Measurements from ENCODE around the gene SIN3A. TPM values are rescaled to one million over a fixed set of nuclear protein-coding genes. Genes with fewer than 3 reads are reported as not detected.
"Not testable (repeated sequence)": the region's sequence is repeated elsewhere in the genome, so short reads cannot be mapped to it uniquely, and the experiment has no call there.

The SIN3A gene
- total RNA-seq, 1 donor from 2014 or later: 96.4 TPM

GRCh38 chr15:75479670-75480069 lies 28.2 kb upstream of the SIN3A start:
- Mint-ChIP-seq H3K27ac (peak overlapping the region; percentile 85), H3K36me3 (ENCODE audit: insufficient read depth) (peaks cover 35% of the 10 kb centered on the region), H3K4me1 (ENCODE audit: low read depth) (peaks cover 5% of the 10 kb centered on the region), H3K9me3 (ENCODE audit: low read depth) (peaks cover 6% of the 10 kb centered on the region), H3K4me3 (ENCODE audit: low read depth) (no peak overlapping the region), H3K27me3 (no peaks in the 10 kb centered on the region)
- DNase-seq (ENCODE audit: low spot score, unreplicated experiment): no peak
- no peak for TF ChIP-seq CTCF (IDR thresholded peaks at IDR 0.05; ENCODE audit: unreplicated experiment)

GRCh38 chr15:75477094-75477493 lies 25.6 kb upstream of the SIN3A start:
- H3K27me3 Mint-ChIP-seq; H3K4me3 Mint-ChIP-seq (ENCODE audit: low read depth); H3K4me1 Mint-ChIP-seq (ENCODE audit: low read depth); H3K9me3 Mint-ChIP-seq (ENCODE audit: low read depth); DNase-seq (ENCODE audit: low spot score, unreplicated experiment); H3K27ac Mint-ChIP-seq: not testable (repeated sequence)
- peaks cover 20% of the 10 kb centered on the region for H3K36me3 Mint-ChIP-seq (ENCODE audit: insufficient read depth)

- Mint-ChIP-seq H3K36me3 (ENCODE audit: insufficient read depth) (peaks cover 20% of the 10 kb centered on the region), H3K4me3 (ENCODE audit: low read depth) (no peak overlapping the region), H3K27me3 (no peaks in the 10 kb centered on the region), H3K4me1 (ENCODE audit: low read depth) (no peaks in the 10 kb centered on the region), H3K9me3 (ENCODE audit: low read depth) (no peaks in the 10 kb centered on the region), H3K27ac (no peak overlapping the region)
- TF ChIP-seq CTCF (IDR thresholded peaks at IDR 0.05; ENCODE audit: unreplicated experiment): no peak
- DNase-seq (ENCODE audit: low spot score, unreplicated experiment): no peak
Measured at GRCh38 chr15:75468913-75469598, 17.6 kb upstream of the SIN3A start.

- Mint-ChIP-seq H3K4me1 (ENCODE audit: low read depth) (peaks cover 16% of the 10 kb centered on the region), H3K27me3 (no peaks in the 10 kb centered on the region), H3K36me3 (ENCODE audit: insufficient read depth) (no peaks in the 10 kb centered on the region), H3K27ac (peak overlapping the region; percentile 23), H3K9me3 (ENCODE audit: low read depth) (no peaks in the 10 kb centered on the region), H3K4me3 (ENCODE audit: low read depth) (no peak overlapping the region)
- no peak for TF ChIP-seq CTCF (IDR thresholded peaks at IDR 0.05; ENCODE audit: unreplicated experiment)
- DNase-seq (ENCODE audit: low spot score, unreplicated experiment): no peak
Measured at GRCh38 chr15:75460646-75461045, 9.2 kb upstream of the SIN3A start.

GRCh38 chr15:75459581-75459980 lies 8.1 kb upstream of the SIN3A start:
- DNase-seq (ENCODE audit: low spot score, unreplicated experiment): no peak
- TF ChIP-seq CTCF (IDR thresholded peaks at IDR 0.05; ENCODE audit: unreplicated experiment): no peak

GRCh38 chr15:75456710-75457109 lies 5.2 kb upstream of the SIN3A start:
- no peak for DNase-seq (ENCODE audit: low spot score, unreplicated experiment)
- peak overlapping the region; percentile 91 for H3K4me3 Mint-ChIP-seq (ENCODE audit: low read depth)
- H3K27me3 Mint-ChIP-seq: no peaks in the 10 kb centered on the region
- peak overlapping the region; percentile 94 for H3K27ac Mint-ChIP-seq
- no peaks in the 10 kb centered on the region for H3K36me3 Mint-ChIP-seq (ENCODE audit: insufficient read depth)
- peaks cover 21% of the 10 kb centered on the region for H3K4me1 Mint-ChIP-seq (ENCODE audit: low read depth)
- H3K9me3 Mint-ChIP-seq (ENCODE audit: low read depth): no peaks in the 10 kb centered on the region
- no peak for TF ChIP-seq CTCF (IDR thresholded peaks at IDR 0.05; ENCODE audit: unreplicated experiment)

More at GRCh38 chr15:75459581-75459980, 8.1 kb upstream of the SIN3A start:
- H3K4me3 Mint-ChIP-seq (ENCODE audit: low read depth): no peak overlapping the region
- H3K9me3 Mint-ChIP-seq (ENCODE audit: low read depth): no peaks in the 10 kb centered on the region
- H3K27me3 Mint-ChIP-seq: no peaks in the 10 kb centered on the region
- H3K27ac Mint-ChIP-seq: peak overlapping the region; percentile 20
- no peaks in the 10 kb centered on the region for H3K36me3 Mint-ChIP-seq (ENCODE audit: insufficient read depth)
- peaks cover 16% of the 10 kb centered on the region for H3K4me1 Mint-ChIP-seq (ENCODE audit: low read depth)
